GM19467 (cell line): Measurements from ENCODE around the gene CXCL8.
"Not testable (repeated sequence)": the region's sequence is repeated elsewhere in the genome, so short reads cannot be mapped to it uniquely, and the experiment has no call there.

Experiments used
- ATAC-seq: cut with Tn5 transposase; IDR thresholded peaks from one replicate; pipeline ENCODE4 v1.9.1; 2021; ENCODE audit warnings: mild to moderate bottlenecking, moderate library complexity; ENCODE audit not compliant: unreplicated experiment

CXCL8 gene

GRCh38 chr4:73742490-73743160 lies 2.3 kb downstream of the CXCL8 start:
- ATAC-seq: no peak

DNA sequence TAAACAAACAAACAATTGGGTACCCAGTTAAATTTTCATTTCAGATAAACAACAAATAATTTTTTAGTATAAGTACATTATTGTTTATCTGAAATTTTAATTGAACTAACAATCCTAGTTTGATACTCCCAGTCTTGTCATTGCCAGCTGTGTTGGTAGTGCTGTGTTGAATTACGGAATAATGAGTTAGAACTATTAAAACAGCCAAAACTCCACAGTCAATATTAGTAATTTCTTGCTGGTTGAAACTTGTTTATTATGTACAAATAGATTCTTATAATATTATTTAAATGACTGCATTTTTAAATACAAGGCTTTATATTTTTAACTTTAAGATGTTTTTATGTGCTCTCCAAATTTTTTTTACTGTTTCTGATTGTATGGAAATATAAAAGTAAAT lies 2.9 kb downstream of the CXCL8 start:
- ATAC-seq: no peak

DNA sequence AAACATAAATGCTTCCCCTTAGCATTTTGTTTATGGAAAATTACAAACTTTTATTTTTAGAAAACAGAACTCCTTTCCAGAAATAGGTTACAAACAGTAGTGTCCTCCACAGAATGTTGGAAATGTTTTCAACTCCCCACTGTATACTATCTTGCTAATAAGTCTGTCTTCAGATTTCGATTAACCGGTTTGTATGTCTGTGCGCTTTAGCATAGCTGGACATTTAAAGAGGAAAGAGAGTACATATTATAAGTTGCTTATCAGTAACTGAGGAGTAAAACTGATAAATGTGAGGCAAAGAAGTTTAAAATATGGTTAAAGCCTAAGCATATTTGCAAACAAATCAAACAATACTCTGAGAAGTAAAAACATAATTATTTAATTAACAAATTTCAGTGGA lies 3.4 kb downstream of the CXCL8 start:
- no peak for ATAC-seq

GRCh38 chr4:73744203-73744602 lies 3.8 kb downstream of the CXCL8 start:
- no peak for ATAC-seq

DNA sequence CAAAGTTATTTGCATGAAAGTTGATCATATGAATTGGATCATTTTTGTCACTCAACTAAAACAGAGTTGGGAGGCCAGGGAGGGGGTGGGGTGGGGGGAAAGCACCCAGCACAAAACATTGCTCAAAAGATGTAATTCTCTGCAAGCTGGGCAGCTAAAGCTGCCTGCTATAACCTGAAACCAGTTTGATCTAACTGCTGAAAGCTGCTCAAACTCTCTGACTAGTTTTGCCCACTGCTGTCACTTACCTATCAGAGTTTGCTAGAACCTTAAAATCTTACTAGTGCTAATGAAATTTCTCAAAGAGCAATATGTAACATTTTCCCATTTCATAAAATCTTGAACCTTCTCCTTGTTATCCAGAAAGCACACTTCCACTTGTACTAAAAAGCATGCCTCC lies 10.4 kb downstream of the CXCL8 start:
- no peak for ATAC-seq

GRCh38 chr4:73751166-73751565 lies 10.8 kb downstream of the CXCL8 start:
- no peak for ATAC-seq

DNA sequence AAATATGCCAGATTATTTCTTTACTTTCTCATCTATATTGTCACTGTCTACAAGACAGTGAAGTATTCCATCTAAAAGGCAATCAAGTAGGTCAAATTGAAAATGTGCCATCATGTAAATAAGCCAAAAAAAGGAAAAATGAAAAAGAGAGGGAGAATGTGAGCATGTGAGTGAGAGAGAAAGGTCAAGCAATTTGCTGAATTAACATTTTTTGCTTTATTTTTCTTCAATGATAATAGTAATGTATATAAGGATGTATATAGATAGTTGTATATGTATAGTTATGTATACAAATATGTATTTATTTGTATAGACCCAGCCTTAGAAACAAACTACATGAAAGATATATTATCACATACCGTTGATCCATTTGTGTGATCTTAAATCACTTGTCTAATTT lies 11.5 kb downstream of the CXCL8 start:
- no peak for ATAC-seq

- ATAC-seq: no peak
Observed at GRCh38 chr4:73752424-73752823, 12.1 kb downstream of the CXCL8 start.

- ATAC-seq: no peak
Observed at GRCh38 chr4:73753215-73753614, 12.8 kb downstream of the CXCL8 start.

- ATAC-seq: no peak
Observed at GRCh38 chr4:73754934-73755333, 14.6 kb downstream of the CXCL8 start.

- ATAC-seq: no peak
Observed at GRCh38 chr4:73759357-73759756, 19.0 kb downstream of the CXCL8 start.

- ATAC-seq: no peak
Observed at GRCh38 chr4:73761856-73762255, 21.5 kb downstream of the CXCL8 start.

DNA sequence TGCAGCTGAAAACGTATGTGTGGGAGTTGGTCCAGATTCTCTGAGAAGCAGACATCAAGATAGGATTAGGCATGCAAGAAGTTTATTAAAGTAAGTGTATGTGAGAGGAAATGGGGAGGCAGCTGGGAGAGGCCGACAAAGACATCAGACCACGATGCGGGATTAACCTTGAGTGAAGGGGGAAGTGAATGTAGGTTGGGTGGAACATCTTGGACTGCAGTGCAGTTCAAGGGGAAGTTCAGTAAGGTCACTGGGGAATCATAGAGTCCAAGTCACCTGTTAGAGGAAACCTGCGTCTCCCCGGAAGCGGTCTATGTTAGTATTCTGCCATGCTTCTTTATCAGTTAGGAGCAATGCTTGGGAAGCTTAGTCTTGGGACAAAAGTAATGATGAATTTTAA lies 22.0 kb downstream of the CXCL8 start:
- ATAC-seq: no peak

DNA sequence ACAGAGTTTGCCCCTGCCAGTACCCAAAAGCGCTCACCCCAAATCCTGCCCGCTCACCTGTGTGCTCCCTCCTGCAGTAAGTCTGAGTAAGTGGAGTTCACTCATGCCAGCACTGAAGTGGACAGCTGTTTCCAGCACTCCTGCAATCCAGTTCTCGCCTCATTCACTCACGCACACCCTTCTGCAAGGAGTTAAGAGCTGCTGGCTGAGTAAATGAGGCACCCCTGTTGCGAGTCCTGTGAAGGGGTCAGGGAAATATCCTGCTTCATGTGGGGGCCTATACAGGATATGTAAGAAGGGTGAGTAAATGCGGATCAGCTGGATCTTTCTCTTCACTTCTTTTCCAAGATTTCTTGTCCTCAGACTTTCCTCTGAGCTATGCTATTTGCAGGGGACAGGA lies 23.5 kb downstream of the CXCL8 start:
- no peak for ATAC-seq

DNA sequence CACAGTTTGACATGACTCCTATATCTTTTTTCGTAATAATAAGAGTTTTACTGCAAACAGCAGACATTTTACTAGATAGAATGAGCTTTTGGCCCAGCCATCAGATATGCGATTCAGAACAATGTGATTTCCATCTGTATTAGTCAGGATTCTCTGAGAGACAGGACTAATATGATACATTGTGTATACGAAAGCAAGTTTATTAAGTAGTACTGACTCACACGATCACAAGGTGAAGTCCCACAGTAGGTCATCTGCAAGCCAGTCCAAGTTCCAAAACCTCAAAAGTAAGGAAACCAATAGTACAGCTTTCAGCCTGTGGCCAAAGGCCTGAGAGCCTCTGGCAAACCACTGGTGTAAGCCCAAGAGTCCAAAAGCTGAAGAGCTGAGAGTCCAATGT lies 24.1 kb downstream of the CXCL8 start:
- no peak for ATAC-seq

DNA sequence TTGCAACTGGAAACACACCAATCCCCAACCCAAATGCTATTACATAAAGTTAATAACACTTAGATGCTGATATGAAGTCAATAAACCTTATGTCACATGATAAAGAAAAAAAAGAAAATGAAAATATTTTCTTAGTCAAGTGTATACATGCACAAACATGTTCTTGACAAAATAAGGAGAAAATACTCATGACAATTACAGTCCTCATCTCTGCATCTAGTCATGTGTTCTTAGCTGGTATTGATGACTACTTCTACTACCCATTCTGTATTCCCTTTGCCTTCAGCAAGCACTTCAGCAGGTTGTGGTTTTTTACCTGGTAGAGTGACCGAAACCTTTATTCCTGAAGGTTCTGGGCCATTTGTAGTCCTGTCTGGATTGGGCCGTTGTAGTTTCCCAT lies 24.9 kb downstream of the CXCL8 start:
- no peak for ATAC-seq

DNA sequence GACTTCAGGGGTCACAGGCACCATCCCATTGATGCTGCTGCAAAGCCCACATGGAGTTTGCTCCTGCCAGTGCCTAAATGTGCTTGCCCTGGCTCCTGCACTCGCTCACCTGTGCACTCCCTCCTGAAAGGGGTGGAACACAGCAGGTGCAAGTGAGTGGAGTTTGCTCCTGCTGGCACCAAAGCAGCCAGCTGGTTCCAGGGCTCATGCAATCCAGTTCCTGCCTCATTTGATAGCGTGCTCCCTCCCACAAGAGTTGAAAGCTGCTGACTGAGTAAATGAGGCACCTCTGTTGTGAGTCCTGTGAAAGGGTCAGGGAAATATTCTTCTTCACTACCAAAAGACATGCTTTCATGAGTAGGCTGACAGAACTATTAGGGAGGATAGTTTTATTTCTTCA lies 30.5 kb downstream of the CXCL8 start:
- ATAC-seq: no peak

- no peak for ATAC-seq
Observed at GRCh38 chr4:73772363-73772762, 32.0 kb downstream of the CXCL8 start.

GRCh38 chr4:73774406-73774805 lies 34.0 kb downstream of the CXCL8 start:
- not testable (repeated sequence) for ATAC-seq

- no peak for ATAC-seq
Observed at GRCh38 chr4:73776321-73776729, 36.0 kb downstream of the CXCL8 start.

- ATAC-seq: no peak
Observed at GRCh38 chr4:73777612-73778011, 37.2 kb downstream of the CXCL8 start.

GRCh38 chr4:73780243-73780642 lies 39.9 kb downstream of the CXCL8 start:
- ATAC-seq: no peak

DNA sequence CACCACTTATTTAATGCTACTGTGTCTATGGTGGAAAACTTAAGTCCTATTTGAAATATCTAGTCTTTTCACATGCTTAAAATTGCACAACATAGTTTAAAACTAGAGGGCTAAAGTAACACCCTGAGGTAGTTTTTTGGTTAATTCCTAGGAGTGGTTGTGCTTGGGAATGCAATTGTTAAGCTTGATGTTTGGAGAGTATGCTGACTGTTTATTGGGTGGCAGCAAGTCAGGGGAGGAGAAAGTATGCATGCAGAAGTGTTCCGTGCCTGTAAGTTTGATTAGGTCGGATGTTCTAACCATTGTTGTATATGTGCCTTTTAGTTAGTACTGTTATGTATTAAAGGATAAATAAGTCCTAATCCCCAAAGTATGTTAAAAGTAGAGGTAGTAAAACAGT lies 40.5 kb downstream of the CXCL8 start:
- no peak for ATAC-seq
